Central memory CD8-positive, alpha-beta T cell (primary cell): ENCODE measurements around the gene CRTC3.
A peak's percentile ranks its signal among the peaks of the same experiment; 100 is the strongest.
"Not testable (repeated sequence)": the region's sequence is repeated elsewhere in the genome, so short reads cannot be mapped to it uniquely, and the experiment has no call there.

ENCODE experiments used
- ATAC-seq: fragments of 150-1000 bp; cut with Tn5 transposase; replicated peaks from 2 replicates; pipeline ENCODE4 v1.10.0; 2022; ENCODE audit warnings: mild to moderate bottlenecking, moderate FRiP score, moderate number of reproducible peaks; ENCODE audit not compliant: poor library complexity, severe bottlenecking; ENCODE audit errors: extremely low read depth
- DNase-seq, 2 donors: peaks; one replicate each; pipeline ENCODE4 v3.0.0; 2021; ENCODE audit warnings: low spot score in 2 of 2
- H3K27ac Mint-ChIP-seq: one replicate; pipeline ENCODE4 v1.8.0; 2022; ENCODE audit warnings: low read depth, mild to moderate bottlenecking, moderate library complexity, mixed read lengths
- H3K27me3 Mint-ChIP-seq: one replicate; pipeline ENCODE4 v1.8.0; 2022; ENCODE audit warnings: mixed read lengths
- H3K36me3 Mint-ChIP-seq: one replicate; pipeline ENCODE4 v1.8.0; 2022; ENCODE audit warnings: mild to moderate bottlenecking, moderate library complexity, mixed read lengths; ENCODE audit not compliant: insufficient read depth
- H3K4me1 Mint-ChIP-seq: one replicate; pipeline ENCODE4 v1.8.0; 2022; ENCODE audit warnings: mixed read lengths
- H3K4me3 Mint-ChIP-seq: one replicate; pipeline ENCODE4 v1.8.0; 2022; ENCODE audit warnings: mild to moderate bottlenecking, moderate library complexity, mixed read lengths
- H3K9me3 Mint-ChIP-seq: one replicate; pipeline ENCODE4 v1.8.0; 2022; ENCODE audit warnings: mixed read lengths

CRTC3 gene

GRCh38 chr15:90644952-90645725 is 115.4 kb downstream of the CRTC3 start:
- Mint-ChIP-seq H3K4me1 (peaks cover 9% of the 10 kb centered on the region), H3K9me3 (no peaks in the 10 kb centered on the region), H3K4me3 (no peak overlapping the region), H3K36me3 (peaks cover 19% of the 10 kb centered on the region), H3K27me3 (peaks cover 8% of the 10 kb centered on the region), H3K27ac (peak overlapping the region; percentile 53)
- DNase-seq, result no peak
- ATAC-seq, result no peak

GRCh38 chr15:90645873-90646575 is 116.3 kb downstream of the CRTC3 start:
- Mint-ChIP-seq H3K27me3 (peaks cover 8% of the 10 kb centered on the region), H3K27ac (peak overlapping the region; percentile 53), H3K9me3 (no peaks in the 10 kb centered on the region), H3K4me3 (no peak overlapping the region), H3K4me1 (peaks cover 9% of the 10 kb centered on the region), H3K36me3 (peaks cover 14% of the 10 kb centered on the region)
- ATAC-seq, result no peak
- no peak for DNase-seq

GRCh38 chr15:90646662-90647305 is 117.1 kb downstream of the CRTC3 start:
- peaks cover 12% of the 10 kb centered on the region for H3K36me3 Mint-ChIP-seq
- H3K27ac Mint-ChIP-seq, result peak overlapping the region; percentile 53
- ATAC-seq (no peak), DNase-seq (no peak)
- H3K4me1 Mint-ChIP-seq, result peaks cover 9% of the 10 kb centered on the region
- no peaks in the 10 kb centered on the region for H3K9me3 Mint-ChIP-seq
- H3K27me3 Mint-ChIP-seq, result peaks cover 8% of the 10 kb centered on the region
- no peak overlapping the region for H3K4me3 Mint-ChIP-seq

GRCh38 chr15:90647326-90647725 is 117.6 kb downstream of the CRTC3 start:
- DNase-seq (no peak), ATAC-seq (no peak)
- Mint-ChIP-seq H3K4me1 (peaks cover 9% of the 10 kb centered on the region), H3K36me3 (peaks cover 7% of the 10 kb centered on the region), H3K27ac (no peak overlapping the region), H3K27me3 (peaks cover 8% of the 10 kb centered on the region), H3K9me3 (no peaks in the 10 kb centered on the region), H3K4me3 (no peak overlapping the region)

GRCh38 chr15:90648137-90649070 is 118.7 kb downstream of the CRTC3 start:
- H3K27ac Mint-ChIP-seq, result no peak overlapping the region
- peaks cover 6% of the 10 kb centered on the region for H3K36me3 Mint-ChIP-seq
- peaks cover 9% of the 10 kb centered on the region for H3K4me1 Mint-ChIP-seq
- H3K9me3 Mint-ChIP-seq, result no peaks in the 10 kb centered on the region
- peaks cover 8% of the 10 kb centered on the region for H3K27me3 Mint-ChIP-seq
- peak; percentile 31 to 41 for DNase-seq
- ATAC-seq, result peak; percentile 84
- peak overlapping the region; percentile 57 for H3K4me3 Mint-ChIP-seq

GRCh38 chr15:90650117-90650955 is 120.6 kb downstream of the CRTC3 start:
- H3K4me1 Mint-ChIP-seq, result peaks cover 16% of the 10 kb centered on the region
- no peaks in the 10 kb centered on the region for H3K36me3 Mint-ChIP-seq
- no peak for DNase-seq
- H3K9me3 Mint-ChIP-seq, result no peaks in the 10 kb centered on the region
- H3K27me3 Mint-ChIP-seq, result peaks cover 15% of the 10 kb centered on the region
- no peak for ATAC-seq
- no peak overlapping the region for H3K27ac Mint-ChIP-seq
- no peak overlapping the region for H3K4me3 Mint-ChIP-seq

- H3K27me3 Mint-ChIP-seq, result peaks cover 23% of the 10 kb centered on the region
- no peaks in the 10 kb centered on the region for H3K9me3 Mint-ChIP-seq
- peaks cover 16% of the 10 kb centered on the region for H3K4me1 Mint-ChIP-seq
- peaks cover 1% of the 10 kb centered on the region for H3K36me3 Mint-ChIP-seq
- DNase-seq (no peak), ATAC-seq (no peak)
- H3K27ac Mint-ChIP-seq, result peak overlapping the region; percentile 76
- H3K4me3 Mint-ChIP-seq, result no peak overlapping the region
These were observed 121.4 kb downstream of the CRTC3 start for GRCh38 chr15:90650956-90651689.

- Mint-ChIP-seq H3K27ac (no peak overlapping the region), H3K27me3 (peaks cover 34% of the 10 kb centered on the region), H3K4me1 (peaks cover 33% of the 10 kb centered on the region), H3K9me3 (no peaks in the 10 kb centered on the region), H3K4me3 (no peak overlapping the region), H3K36me3 (peaks cover 3% of the 10 kb centered on the region)
- ATAC-seq, result no peak
- no peak for DNase-seq
These were observed 124.8 kb downstream of the CRTC3 start for GRCh38 chr15:90654233-90655136.

GRCh38 chr15:90657520-90658172 is 127.9 kb downstream of the CRTC3 start:
- peaks cover 60% of the 10 kb centered on the region for H3K4me1 Mint-ChIP-seq
- H3K9me3 Mint-ChIP-seq, H3K27ac Mint-ChIP-seq: not testable (repeated sequence)
- ATAC-seq (peak; percentile 44), DNase-seq (peak; percentile 31 to 34)
- peak overlapping the region; percentile 38 for H3K4me3 Mint-ChIP-seq
- peaks cover 12% of the 10 kb centered on the region for H3K36me3 Mint-ChIP-seq
- H3K27me3 Mint-ChIP-seq, result peaks cover 35% of the 10 kb centered on the region

GRCh38 chr15:90659481-90659880 is 129.8 kb downstream of the CRTC3 start:
- Mint-ChIP-seq H3K9me3 (no peaks in the 10 kb centered on the region), H3K4me3 (no peak overlapping the region), H3K4me1 (peaks cover 70% of the 10 kb centered on the region), H3K36me3 (peaks cover 12% of the 10 kb centered on the region), H3K27me3 (peaks cover 53% of the 10 kb centered on the region), H3K27ac (no peak overlapping the region)
- no peak for ATAC-seq
- no peak for DNase-seq
